Body of pancreas (tissue), 4 donors: ENCODE measurements around the gene HS1BP3. TPM values are rescaled to one million over a fixed set of nuclear protein-coding genes. Genes with fewer than 3 reads are reported as not detected.

Experiments used
- ATAC-seq: fragments of 150-250 bp; one replicate; pipeline ENCODE4 v1.9.1; 2016
- DNase-seq, 4 donors: peaks; one replicate each; pipeline ENCODE4 v3.0.0-alpha.2; 2019
- H3K27ac ChIP-seq, 4 donors: fragments of 200-600 bp; sonication (generic); 1 replicate in 3 of 4; 2 replicates in 1 of 4; pipeline versions ENCODE4 v1.5.1 to v1.6.1; 2016 to 2019; ENCODE audit warnings: mild to moderate bottlenecking in 1 of 4, mixed read lengths in 1 of 4, moderate library complexity in 1 of 4
- H3K27me3 ChIP-seq, 2 donors: fragments of 200-600 bp; sonication (generic); one replicate each; pipeline ENCODE4 v1.6.0; 2016; ENCODE audit warnings: mild to moderate bottlenecking in 1 of 2
- H3K36me3 ChIP-seq, 2 donors: fragments of 200-600 bp; sonication (generic); replicated peaks in 1 of 2; 2 replicates each; pipeline ENCODE4 v1.5.1; 2016; ENCODE audit warnings: low read depth in 2 of 2; ENCODE audit not compliant: insufficient read depth in 1 of 2
- H3K4me1 ChIP-seq: fragments of 200-600 bp; sonication (generic); one replicate; pipeline ENCODE4 v1.6.0; 2016
- H3K4me3 ChIP-seq, 2 donors: fragments of 200-600 bp; sonication (generic); 1 replicate in 1 of 2; 2 replicates in 1 of 2; pipeline ENCODE4 v1.5.1; 2016 to 2019
- H3K9me3 ChIP-seq, 3 donors: fragments of 200-600 bp; sonication (generic); 1 replicate in 2 of 3; 2 replicates in 1 of 3; pipeline ENCODE4 v1.5.1; 2016
- CTCF ChIP-seq, 7 experiments: fragments of 450-650 bp in 4 of 7; fragments of 200-600 bp in 3 of 7; sonication (generic) in 3 of 7; IDR thresholded peaks; one replicate each; pipeline ENCODE4 v1.5.1; 2016 to 2019; ENCODE audit warnings: antibody characterized with exemption in 7 of 7
- POLR2A ChIP-seq, 3 donors: fragments of 450-650 bp; IDR thresholded peaks; one replicate each; pipeline ENCODE4 v1.6.1; 2016; ENCODE audit warnings: antibody characterized with exemption in 3 of 3, mild to moderate bottlenecking in 2 of 3
- WGBS, 2 donors: methylation state at CpG; one replicate each; pipeline ENCODE4 v1.1.5; 2017; 5-methylcytosine and 5-hydroxymethylcytosine counted together
- intact Hi-C: fragments of 100-400 bp; cut with DNase I; formaldehyde crosslinking; loops from one replicate; pipeline ENCODE4 v1.15.1; 2023
- total RNA-seq, 2 donors: library from RNA; depleted of rRNA; stranded (reverse); fragments of >200 nt; gene quantifications; one replicate each; pipeline ENCODE4 v1.1.0, GENCODE V29; 2016

The HS1BP3 gene
- total RNA-seq, 2 donors from 2014 or later = 21.1 to 23.1 TPM

GRCh38 chr2:20609349-20609994 lies 41.4 kb downstream of the HS1BP3 start:
- Histone ChIP-seq H3K4me3 (no peak overlapping the region), H3K27me3 (no peaks in the 10 kb centered on the region), H3K4me1 (peaks cover 17% of the 10 kb centered on the region), H3K9me3 (no peaks in the 10 kb centered on the region), H3K27ac (no peak overlapping the region), H3K36me3 (no peaks in the 10 kb centered on the region)
- intact Hi-C loops = no loop called here
- TF ChIP-seq CTCF (IDR thresholded peaks at IDR 0.05) (no peak), POLR2A (IDR thresholded peaks at IDR 0.05) (no peak)
- DNase-seq (peak in 2 of 4 donors; percentile 18 to 37), ATAC-seq (no peak)
- 69 to 76% methylated on average over 5 to 7 of the region's 7 CpGs for whole genome bisulfite sequencing, 2 donors

GRCh38 chr2:20608666-20609348 lies 42.1 kb downstream of the HS1BP3 start:
- WGBS, 2 donors = 87 to 99% methylated on average over 5 to 6 of the region's 7 CpGs
- intact Hi-C loops = no loop called here
- no peaks in the 10 kb centered on the region for H3K27me3 ChIP-seq
- no peak for ATAC-seq
- H3K9me3 ChIP-seq = no peaks in the 10 kb centered on the region
- no peaks in the 10 kb centered on the region for H3K36me3 ChIP-seq
- H3K27ac ChIP-seq = no peak overlapping the region
- peaks cover 10% of the 10 kb centered on the region for H3K4me1 ChIP-seq
- peak in 2 of 4 donors; percentile 3 to 9 for DNase-seq
- no peak for TF ChIP-seq CTCF (IDR thresholded peaks at IDR 0.05)
- TF ChIP-seq POLR2A (IDR thresholded peaks at IDR 0.05) = no peak
- no peak overlapping the region for H3K4me3 ChIP-seq

GRCh38 chr2:20607446-20607845 lies 43.5 kb downstream of the HS1BP3 start:
- TF ChIP-seq CTCF (IDR thresholded peaks at IDR 0.05) (no peak), POLR2A (IDR thresholded peaks at IDR 0.05) (no peak)
- H3K27ac ChIP-seq = no peak overlapping the region
- intact Hi-C loops = no loop called here
- peaks cover 4% of the 10 kb centered on the region for H3K4me1 ChIP-seq
- WGBS, 2 donors = 89 to 96% methylated on average over 2 of the region's 2 CpGs
- no peaks in the 10 kb centered on the region for H3K36me3 ChIP-seq
- H3K27me3 ChIP-seq = no peaks in the 10 kb centered on the region
- DNase-seq (no peak), ATAC-seq (no peak)
- H3K4me3 ChIP-seq = no peak overlapping the region
- H3K9me3 ChIP-seq = no peaks in the 10 kb centered on the region

GRCh38 chr2:20606198-20606597 lies 44.7 kb downstream of the HS1BP3 start:
- H3K4me1 ChIP-seq = no peaks in the 10 kb centered on the region

More at GRCh38 chr2:20606198-20606597, 44.7 kb downstream of the HS1BP3 start:
- no peaks in the 10 kb centered on the region for H3K27me3 ChIP-seq
- 64 to 67% methylated on average over 3 of the region's 3 CpGs for WGBS, 2 donors
- DNase-seq = no peak
- intact Hi-C loops = no loop called here
- H3K4me3 ChIP-seq = no peak overlapping the region
- no peaks in the 10 kb centered on the region for H3K9me3 ChIP-seq
- TF ChIP-seq POLR2A (IDR thresholded peaks at IDR 0.05) (no peak), CTCF (IDR thresholded peaks at IDR 0.05) (no peak)
- no peaks in the 10 kb centered on the region for H3K36me3 ChIP-seq
- no peak for ATAC-seq
- no peak overlapping the region for H3K27ac ChIP-seq
